ENCODE results near the gene ITGA11.

The ITGA11 gene

GRCh38 chr15:68447976-68448755, 16.2 kb upstream of the ITGA11 start:
- no peak for DNase-seq

- DNase-seq = no peak
These were observed 15.2 kb upstream of the ITGA11 start for GRCh38 chr15:68447209-68447608.

- no peak for DNase-seq
These were observed 13.4 kb upstream of the ITGA11 start for GRCh38 chr15:68445351-68445750.

- DNase-seq = no peak
These were observed 12.4 kb upstream of the ITGA11 start for GRCh38 chr15:68444336-68444735.

GRCh38 chr15:68442903-68443302, 10.9 kb upstream of the ITGA11 start:
- DNase-seq = no peak

GRCh38 chr15:68442041-68442440, 10.1 kb upstream of the ITGA11 start:
- no peak for DNase-seq

- no peak for DNase-seq
These were observed 9.2 kb upstream of the ITGA11 start for GRCh38 chr15:68441045-68441743.

- DNase-seq = no peak
These were observed 8.2 kb upstream of the ITGA11 start for GRCh38 chr15:68440136-68440535.

GRCh38 chr15:68439506-68439905, 7.5 kb upstream of the ITGA11 start:
- DNase-seq = no peak

GRCh38 chr15:68436680-68437079, 4.7 kb upstream of the ITGA11 start:
- DNase-seq = no peak

GRCh38 chr15:68435966-68436365, 4.0 kb upstream of the ITGA11 start:
- no peak for DNase-seq

GRCh38 chr15:68434021-68434420, 2.1 kb upstream of the ITGA11 start:
- no peak for DNase-seq

GRCh38 chr15:68433551-68433950, 1.6 kb upstream of the ITGA11 start:
- no peak for DNase-seq

- DNase-seq = no peak
These were observed 590 bp upstream of the ITGA11 start for GRCh38 chr15:68432441-68433064.

GRCh38 chr15:68431037-68431791, 749 bp downstream of the ITGA11 start:
- no peak for DNase-seq

GRCh38 chr15:68430471-68431036, 1.4 kb downstream of the ITGA11 start:
- DNase-seq = no peak

GRCh38 chr15:68429691-68430470, 2.1 kb downstream of the ITGA11 start:
- DNase-seq = no peak

- no peak for DNase-seq
These were observed 3.5 kb downstream of the ITGA11 start for GRCh38 chr15:68428431-68428940.

- no peak for DNase-seq
These were observed 4.0 kb downstream of the ITGA11 start for GRCh38 chr15:68427963-68428362.

GRCh38 chr15:68427366-68427765, 4.6 kb downstream of the ITGA11 start:
- no peak for DNase-seq

- DNase-seq = no peak
These were observed 5.8 kb downstream of the ITGA11 start for GRCh38 chr15:68426116-68426515.
